ENCODE data around the gene ANP32A.

ANP32A gene

GRCh38 chr15:68743256-68743655 is 77.4 kb downstream of the ANP32A start:
- Histone ChIP-seq H3K27ac (ENCODE audit: low read depth, low read length, severe bottlenecking) (no peak overlapping the region), H3K9me3 (ENCODE audit: control insufficient read depth, low read length) (no peaks in the 10 kb centered on the region), H3K4me3 (ENCODE audit: extremely low read depth, insufficient read depth, low read length, poor library complexity, severe bottlenecking) (no peak overlapping the region), H3K36me3 (ENCODE audit: control insufficient read depth, insufficient read depth, low read length) (no peaks in the 10 kb centered on the region), H3K4me1 (ENCODE audit: control insufficient read depth, insufficient read depth, low read length, poor library complexity, severe bottlenecking) (peaks cover 5% of the 10 kb centered on the region)
- 100% methylated on average over 1 of the region's 3 CpGs; no CpG with 5 or more reads in 1 of the 2 experiments for WGBS, 2 experiments (ENCODE audit: insufficient coverage in 2 of 2)

- H3K9me3 ChIP-seq (ENCODE audit: control insufficient read depth, low read length): no peaks in the 10 kb centered on the region
- no peak overlapping the region for H3K4me3 ChIP-seq (ENCODE audit: extremely low read depth, insufficient read depth, low read length, poor library complexity, severe bottlenecking)
- peaks cover 5% of the 10 kb centered on the region for H3K4me1 ChIP-seq (ENCODE audit: control insufficient read depth, insufficient read depth, low read length, poor library complexity, severe bottlenecking)
- WGBS, 2 experiments (ENCODE audit: insufficient coverage in 2 of 2): 87% methylated on average over 3 to 4 of the region's 6 CpGs
- no peaks in the 10 kb centered on the region for H3K36me3 ChIP-seq (ENCODE audit: control insufficient read depth, insufficient read depth, low read length)
- no peak overlapping the region for H3K27ac ChIP-seq (ENCODE audit: low read depth, low read length, severe bottlenecking)
Measured at GRCh38 chr15:68739390-68740080, 81.2 kb downstream of the ANP32A start.

- no peaks in the 10 kb centered on the region for H3K36me3 ChIP-seq (ENCODE audit: control insufficient read depth, insufficient read depth, low read length)
- H3K4me3 ChIP-seq (ENCODE audit: extremely low read depth, insufficient read depth, low read length, poor library complexity, severe bottlenecking): no peak overlapping the region
Measured at GRCh38 chr15:68735610-68736009, 85.1 kb downstream of the ANP32A start.

GRCh38 chr15:68734881-68735280 is 85.8 kb downstream of the ANP32A start:
- peaks cover 8% of the 10 kb centered on the region for H3K4me1 ChIP-seq (ENCODE audit: control insufficient read depth, insufficient read depth, low read length, poor library complexity, severe bottlenecking)
- H3K36me3 ChIP-seq (ENCODE audit: control insufficient read depth, insufficient read depth, low read length): no peaks in the 10 kb centered on the region

More at GRCh38 chr15:68735610-68736009, 85.1 kb downstream of the ANP32A start:
- Histone ChIP-seq H3K9me3 (ENCODE audit: control insufficient read depth, low read length) (no peaks in the 10 kb centered on the region), H3K27ac (ENCODE audit: low read depth, low read length, severe bottlenecking) (no peak overlapping the region), H3K4me1 (ENCODE audit: control insufficient read depth, insufficient read depth, low read length, poor library complexity, severe bottlenecking) (peaks cover 5% of the 10 kb centered on the region)

GRCh38 chr15:68734352-68734751 is 86.3 kb downstream of the ANP32A start:
- Histone ChIP-seq H3K36me3 (ENCODE audit: control insufficient read depth, insufficient read depth, low read length) (no peaks in the 10 kb centered on the region), H3K4me3 (ENCODE audit: extremely low read depth, insufficient read depth, low read length, poor library complexity, severe bottlenecking) (no peak overlapping the region), H3K9me3 (ENCODE audit: control insufficient read depth, low read length) (no peaks in the 10 kb centered on the region), H3K4me1 (ENCODE audit: control insufficient read depth, insufficient read depth, low read length, poor library complexity, severe bottlenecking) (peaks cover 7% of the 10 kb centered on the region), H3K27ac (ENCODE audit: low read depth, low read length, severe bottlenecking) (no peak overlapping the region)

More at GRCh38 chr15:68734881-68735280, 85.8 kb downstream of the ANP32A start:
- H3K4me3 ChIP-seq (ENCODE audit: extremely low read depth, insufficient read depth, low read length, poor library complexity, severe bottlenecking): no peak overlapping the region
- no peaks in the 10 kb centered on the region for H3K9me3 ChIP-seq (ENCODE audit: control insufficient read depth, low read length)
- no peak overlapping the region for H3K27ac ChIP-seq (ENCODE audit: low read depth, low read length, severe bottlenecking)

- Histone ChIP-seq H3K9me3 (ENCODE audit: control insufficient read depth, low read length) (no peaks in the 10 kb centered on the region), H3K36me3 (ENCODE audit: control insufficient read depth, insufficient read depth, low read length) (no peaks in the 10 kb centered on the region), H3K4me3 (ENCODE audit: extremely low read depth, insufficient read depth, low read length, poor library complexity, severe bottlenecking) (no peak overlapping the region), H3K4me1 (ENCODE audit: control insufficient read depth, insufficient read depth, low read length, poor library complexity, severe bottlenecking) (peaks cover 3% of the 10 kb centered on the region), H3K27ac (ENCODE audit: low read depth, low read length, severe bottlenecking) (no peak overlapping the region)
- WGBS, 2 experiments (ENCODE audit: insufficient coverage in 2 of 2): 70 to 85% methylated on average over 3 to 5 of the region's 6 CpGs
Measured at GRCh38 chr15:68733666-68734065, 87.0 kb downstream of the ANP32A start.

- WGBS, 2 experiments (ENCODE audit: insufficient coverage in 2 of 2): 89 to 100% methylated on average over 2 of the region's 2 CpGs
- no peaks in the 10 kb centered on the region for H3K36me3 ChIP-seq (ENCODE audit: control insufficient read depth, insufficient read depth, low read length)
- no peak overlapping the region for H3K27ac ChIP-seq (ENCODE audit: low read depth, low read length, severe bottlenecking)
Measured at GRCh38 chr15:68732451-68732850, 88.2 kb downstream of the ANP32A start.

GRCh38 chr15:68730976-68731897 is 89.5 kb downstream of the ANP32A start:
- H3K4me1 ChIP-seq (ENCODE audit: control insufficient read depth, insufficient read depth, low read length, poor library complexity, severe bottlenecking): peaks cover 3% of the 10 kb centered on the region
- no peaks in the 10 kb centered on the region for H3K9me3 ChIP-seq (ENCODE audit: control insufficient read depth, low read length)
- no peak overlapping the region for H3K4me3 ChIP-seq (ENCODE audit: extremely low read depth, insufficient read depth, low read length, poor library complexity, severe bottlenecking)
- no peak overlapping the region for H3K27ac ChIP-seq (ENCODE audit: low read depth, low read length, severe bottlenecking)
- WGBS, 2 experiments (ENCODE audit: insufficient coverage in 2 of 2): 72 to 75% methylated on average over 12 to 13 of the region's 15 CpGs
- no peaks in the 10 kb centered on the region for H3K36me3 ChIP-seq (ENCODE audit: control insufficient read depth, insufficient read depth, low read length)

More at GRCh38 chr15:68732451-68732850, 88.2 kb downstream of the ANP32A start:
- Histone ChIP-seq H3K9me3 (ENCODE audit: control insufficient read depth, low read length) (no peaks in the 10 kb centered on the region), H3K4me3 (ENCODE audit: extremely low read depth, insufficient read depth, low read length, poor library complexity, severe bottlenecking) (no peak overlapping the region), H3K4me1 (ENCODE audit: control insufficient read depth, insufficient read depth, low read length, poor library complexity, severe bottlenecking) (peaks cover 3% of the 10 kb centered on the region)

- H3K4me1 ChIP-seq (ENCODE audit: control insufficient read depth, insufficient read depth, low read length, poor library complexity, severe bottlenecking): peaks cover 3% of the 10 kb centered on the region
- no peak overlapping the region for H3K27ac ChIP-seq (ENCODE audit: low read depth, low read length, severe bottlenecking)
- H3K4me3 ChIP-seq (ENCODE audit: extremely low read depth, insufficient read depth, low read length, poor library complexity, severe bottlenecking): no peak overlapping the region
- no peaks in the 10 kb centered on the region for H3K9me3 ChIP-seq (ENCODE audit: control insufficient read depth, low read length)
- no peaks in the 10 kb centered on the region for H3K36me3 ChIP-seq (ENCODE audit: control insufficient read depth, insufficient read depth, low read length)
- 64 to 74% methylated on average over 5 of the region's 6 CpGs for WGBS, 2 experiments (ENCODE audit: insufficient coverage in 2 of 2)
Measured at GRCh38 chr15:68730471-68730919, 90.2 kb downstream of the ANP32A start.

- Histone ChIP-seq H3K27ac (ENCODE audit: low read depth, low read length, severe bottlenecking) (no peak overlapping the region), H3K36me3 (ENCODE audit: control insufficient read depth, insufficient read depth, low read length) (no peaks in the 10 kb centered on the region), H3K9me3 (ENCODE audit: control insufficient read depth, low read length) (no peaks in the 10 kb centered on the region), H3K4me1 (ENCODE audit: control insufficient read depth, insufficient read depth, low read length, poor library complexity, severe bottlenecking) (peaks cover 3% of the 10 kb centered on the region), H3K4me3 (ENCODE audit: extremely low read depth, insufficient read depth, low read length, poor library complexity, severe bottlenecking) (no peak overlapping the region)
- 55 to 100% methylated on average over 1 to 2 of the region's 8 CpGs for WGBS, 2 experiments (ENCODE audit: insufficient coverage in 2 of 2)
Measured at GRCh38 chr15:68729789-68730411, 90.8 kb downstream of the ANP32A start.
